Neural cell (in vitro differentiated cells): ENCODE results near the gene NTNG1. TPM values are rescaled to one million over a fixed set of nuclear protein-coding genes. Genes with fewer than 3 reads are reported as not detected.

Experiments used
- H2AFZ ChIP-seq: fragments of 200-600, 300-800 bp; sonication (generic), shearing (Covaris generic); 2 replicates; pipeline ENCODE4 v1.6.0; 2014; ENCODE audit warnings: low read depth, mild to moderate bottlenecking, antibody characterized with exemption, low read length, moderate library complexity
- H3F3A ChIP-seq: fragments of 200-600 bp; shearing (Covaris generic); 2 replicates; pipeline ENCODE4 v1.6.1; 2016; ENCODE audit warnings: mild to moderate bottlenecking, moderate library complexity, mixed read lengths, antibody characterized with exemption, low read length; ENCODE audit not compliant: insufficient read depth, poor library complexity, severe bottlenecking
- H3K27ac ChIP-seq: fragments of 200-600, 300-800 bp; sonication (generic), shearing (Covaris generic); 2 replicates; pipeline ENCODE4 v1.5.1; 2014; ENCODE audit warnings: mild to moderate bottlenecking, low read length, moderate library complexity
- H3K27me3 ChIP-seq: fragments of 300-800, 200-600 bp; sonication (generic), shearing (Covaris generic); 2 replicates; pipeline ENCODE4 v1.6.0; 2014; ENCODE audit warnings: mild to moderate bottlenecking, low read depth, low read length, moderate library complexity; ENCODE audit not compliant: insufficient read depth
- H3K36me3 ChIP-seq: fragments of 300-800, 200-600 bp; sonication (generic), shearing (Covaris generic); 2 replicates; pipeline ENCODE4 v1.5.1; 2014; ENCODE audit warnings: mild to moderate bottlenecking, antibody characterized with exemption, low read length, moderate library complexity; ENCODE audit not compliant: insufficient read depth
- H3K4me2 ChIP-seq: fragments of 300-800, 200-600 bp; sonication (generic), shearing (Covaris generic); 2 replicates; pipeline ENCODE4 v1.6.0; 2014; ENCODE audit warnings: mild to moderate bottlenecking, low read length
- H3K4me3 ChIP-seq: fragments of 300-800, 200-600 bp; sonication (generic), shearing (Covaris generic); 2 replicates; pipeline ENCODE4 v1.5.1; 2014; ENCODE audit warnings: mild to moderate bottlenecking, low read length, moderate library complexity
- H3K79me2 ChIP-seq: fragments of 200-600 bp; shearing (Covaris generic); replicated peaks from 2 replicates; pipeline ENCODE4 v1.6.0; 2014; ENCODE audit warnings: mild to moderate bottlenecking, low read length, moderate library complexity; ENCODE audit not compliant: insufficient read depth
- H3K9ac ChIP-seq: fragments of 300-800, 200-600 bp; sonication (generic), shearing (Covaris generic); 2 replicates; pipeline ENCODE4 v1.6.1; 2016; ENCODE audit warnings: mild to moderate bottlenecking, low read length, mixed read lengths
- H3K9me2 ChIP-seq: fragments of 200-600 bp; shearing (Covaris generic); 2 replicates; pipeline ENCODE4 v1.6.1; 2016; ENCODE audit warnings: mild to moderate bottlenecking, low read length, mixed read lengths; ENCODE audit not compliant: insufficient read depth
- H3K9me3 ChIP-seq: fragments of 200-600, 300-800 bp; sonication (generic), shearing (Covaris generic); 2 replicates; pipeline ENCODE4 v1.6.1; 2016; ENCODE audit warnings: mild to moderate bottlenecking, mixed run types, low read length, moderate library complexity, mixed read lengths
- H4K20me1 ChIP-seq: fragments of 200-600 bp; shearing (Covaris generic); 2 replicates; pipeline ENCODE4 v1.6.1; 2016; ENCODE audit warnings: mild to moderate bottlenecking, mixed run types; ENCODE audit not compliant: insufficient read depth
- EP300 ChIP-seq: fragments of 450-650 bp; conservative IDR thresholded peaks from 2 replicates; pipeline ENCODE4 v1.6.1; 2014; ENCODE audit warnings: antibody characterized with exemption, mild to moderate bottlenecking, moderate library complexity; ENCODE audit not compliant: poor library complexity, severe bottlenecking
- EZH2 ChIP-seq: fragments of 200-600, 300-800 bp; shearing (Covaris generic), sonication (generic); IDR thresholded peaks from 2 replicates; pipeline ENCODE4 v1.6.1; 2014; ENCODE audit warnings: antibody characterized with exemption, low read length, borderline replicate concordance, mild to moderate bottlenecking; ENCODE audit not compliant: insufficient read depth, poor library complexity, severe bottlenecking
- MXI1 ChIP-seq: fragments of 450-650 bp; conservative IDR thresholded peaks from 2 replicates; pipeline ENCODE4 v1.6.1; 2014; ENCODE audit warnings: antibody characterized with exemption, mild to moderate bottlenecking; ENCODE audit not compliant: poor library complexity, severe bottlenecking
- POLR2AphosphoS5 ChIP-seq: IDR thresholded peaks from 2 replicates; pipeline ENCODE4 v1.6.1; 2012
- RAD21 ChIP-seq: fragments of 450-650 bp; conservative IDR thresholded peaks from 2 replicates; pipeline ENCODE4 v1.6.1; 2014; ENCODE audit warnings: antibody characterized with exemption, mild to moderate bottlenecking, moderate library complexity
- SMC3 ChIP-seq: fragments of 450-650 bp; conservative IDR thresholded peaks from 2 replicates; pipeline ENCODE4 v1.6.1; 2014; ENCODE audit warnings: antibody characterized with exemption, mild to moderate bottlenecking, moderate library complexity; ENCODE audit not compliant: poor library complexity
- TAF1 ChIP-seq: IDR thresholded peaks from 2 replicates; pipeline ENCODE4 v1.6.1; 2012; ENCODE audit warnings: low read depth
- polyA plus RNA-seq: library from polyadenylated mRNA; depleted of rRNA; stranded (reverse); fragments of >200 nt; gene quantifications from 2 replicates; pipeline ENCODE4 v1.2.3, GENCODE V29; 2014
- TF ChIP-seq, protein P1 (sequence below): IDR thresholded peaks from 2 replicates; pipeline ENCODE4 v1.6.1; 2012; ENCODE audit warnings: borderline replicate concordance
- TF ChIP-seq, protein P2 (sequence below): fragments of 450-650 bp; IDR thresholded peaks from 2 replicates; pipeline ENCODE4 v1.5.1; 2014; ENCODE audit warnings: antibody characterized with exemption, mild to moderate bottlenecking, moderate library complexity; ENCODE audit not compliant: poor library complexity, severe bottlenecking

The NTNG1 gene
- polyA plus RNA-seq, 1 donor from 2014 or later, result not detected

GRCh38 chr1:107149946-107150345 is 9.1 kb downstream of the NTNG1 start:
- H3K27ac ChIP-seq, result no peak overlapping the region
- H3K79me2 ChIP-seq, result no peaks in the 10 kb centered on the region
- H4K20me1 ChIP-seq, result no peaks in the 10 kb centered on the region
- H3K36me3 ChIP-seq, result no peaks in the 10 kb centered on the region
- no peaks in the 10 kb centered on the region for H3K9me3 ChIP-seq
- no peak overlapping the region for H3K4me3 ChIP-seq
- no peak overlapping the region for H3K4me2 ChIP-seq
- H3K9ac ChIP-seq, result no peak overlapping the region
- H2AFZ ChIP-seq, result no peak overlapping the region
- H3K9me2 ChIP-seq, result no peaks in the 10 kb centered on the region
- TF ChIP-seq EZH2 (no peak), EP300 (no peak), MXI1 (no peak), POLR2AphosphoS5 (no peak), RAD21 (no peak), TAF1 (no peak), SMC3 (no peak)
- TF ChIP-seq, protein P1, sequence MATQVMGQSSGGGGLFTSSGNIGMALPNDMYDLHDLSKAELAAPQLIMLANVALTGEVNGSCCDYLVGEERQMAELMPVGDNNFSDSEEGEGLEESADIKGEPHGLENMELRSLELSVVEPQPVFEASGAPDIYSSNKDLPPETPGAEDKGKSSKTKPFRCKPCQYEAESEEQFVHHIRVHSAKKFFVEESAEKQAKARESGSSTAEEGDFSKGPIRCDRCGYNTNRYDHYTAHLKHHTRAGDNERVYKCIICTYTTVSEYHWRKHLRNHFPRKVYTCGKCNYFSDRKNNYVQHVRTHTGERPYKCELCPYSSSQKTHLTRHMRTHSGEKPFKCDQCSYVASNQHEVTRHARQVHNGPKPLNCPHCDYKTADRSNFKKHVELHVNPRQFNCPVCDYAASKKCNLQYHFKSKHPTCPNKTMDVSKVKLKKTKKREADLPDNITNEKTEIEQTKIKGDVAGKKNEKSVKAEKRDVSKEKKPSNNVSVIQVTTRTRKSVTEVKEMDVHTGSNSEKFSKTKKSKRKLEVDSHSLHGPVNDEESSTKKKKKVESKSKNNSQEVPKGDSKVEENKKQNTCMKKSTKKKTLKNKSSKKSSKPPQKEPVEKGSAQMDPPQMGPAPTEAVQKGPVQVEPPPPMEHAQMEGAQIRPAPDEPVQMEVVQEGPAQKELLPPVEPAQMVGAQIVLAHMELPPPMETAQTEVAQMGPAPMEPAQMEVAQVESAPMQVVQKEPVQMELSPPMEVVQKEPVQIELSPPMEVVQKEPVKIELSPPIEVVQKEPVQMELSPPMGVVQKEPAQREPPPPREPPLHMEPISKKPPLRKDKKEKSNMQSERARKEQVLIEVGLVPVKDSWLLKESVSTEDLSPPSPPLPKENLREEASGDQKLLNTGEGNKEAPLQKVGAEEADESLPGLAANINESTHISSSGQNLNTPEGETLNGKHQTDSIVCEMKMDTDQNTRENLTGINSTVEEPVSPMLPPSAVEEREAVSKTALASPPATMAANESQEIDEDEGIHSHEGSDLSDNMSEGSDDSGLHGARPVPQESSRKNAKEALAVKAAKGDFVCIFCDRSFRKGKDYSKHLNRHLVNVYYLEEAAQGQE, result no peak
- TF ChIP-seq, protein P2, sequence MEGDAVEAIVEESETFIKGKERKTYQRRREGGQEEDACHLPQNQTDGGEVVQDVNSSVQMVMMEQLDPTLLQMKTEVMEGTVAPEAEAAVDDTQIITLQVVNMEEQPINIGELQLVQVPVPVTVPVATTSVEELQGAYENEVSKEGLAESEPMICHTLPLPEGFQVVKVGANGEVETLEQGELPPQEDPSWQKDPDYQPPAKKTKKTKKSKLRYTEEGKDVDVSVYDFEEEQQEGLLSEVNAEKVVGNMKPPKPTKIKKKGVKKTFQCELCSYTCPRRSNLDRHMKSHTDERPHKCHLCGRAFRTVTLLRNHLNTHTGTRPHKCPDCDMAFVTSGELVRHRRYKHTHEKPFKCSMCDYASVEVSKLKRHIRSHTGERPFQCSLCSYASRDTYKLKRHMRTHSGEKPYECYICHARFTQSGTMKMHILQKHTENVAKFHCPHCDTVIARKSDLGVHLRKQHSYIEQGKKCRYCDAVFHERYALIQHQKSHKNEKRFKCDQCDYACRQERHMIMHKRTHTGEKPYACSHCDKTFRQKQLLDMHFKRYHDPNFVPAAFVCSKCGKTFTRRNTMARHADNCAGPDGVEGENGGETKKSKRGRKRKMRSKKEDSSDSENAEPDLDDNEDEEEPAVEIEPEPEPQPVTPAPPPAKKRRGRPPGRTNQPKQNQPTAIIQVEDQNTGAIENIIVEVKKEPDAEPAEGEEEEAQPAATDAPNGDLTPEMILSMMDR, result no peak
- no peaks in the 10 kb centered on the region for H3F3A ChIP-seq
- H3K27me3 ChIP-seq, result peaks cover 5% of the 10 kb centered on the region

- H3K9ac ChIP-seq, result no peak overlapping the region
- H3K9me3 ChIP-seq, result no peaks in the 10 kb centered on the region
- H3K36me3 ChIP-seq, result no peaks in the 10 kb centered on the region
- H3K4me2 ChIP-seq, result no peak overlapping the region
- no peak overlapping the region for H2AFZ ChIP-seq
- H3K79me2 ChIP-seq, result no peaks in the 10 kb centered on the region
- TF ChIP-seq EP300, result no peak
- no peak for TF ChIP-seq RAD21
- no peak for TF ChIP-seq EZH2
- TF ChIP-seq MXI1, result no peak
- no peak for TF ChIP-seq SMC3
- TF ChIP-seq TAF1, result no peak
- TF ChIP-seq, protein P1, result no peak
- no peaks in the 10 kb centered on the region for H3F3A ChIP-seq
- peaks cover 3% of the 10 kb centered on the region for H3K27me3 ChIP-seq
- no peaks in the 10 kb centered on the region for H4K20me1 ChIP-seq
- no peaks in the 10 kb centered on the region for H3K9me2 ChIP-seq
- H3K27ac ChIP-seq, result no peak overlapping the region
- no peak overlapping the region for H3K4me3 ChIP-seq
These were observed 10.5 kb downstream of the NTNG1 start for GRCh38 chr1:107151295-107151694.
